GM12891 (cell line): Measurements from ENCODE around the gene CCDC112.

Experiments used
- PAX5 ChIP-seq: IDR thresholded peaks from 2 replicates; pipeline ENCODE4 v1.6.1; 2011; ENCODE audit warnings: low read length, moderate library complexity, mild to moderate bottlenecking; ENCODE audit not compliant: insufficient read depth, severe bottlenecking
- POLR2A ChIP-seq: IDR thresholded peaks from 2 replicates; pipeline ENCODE4 v1.6.1; 2011; ENCODE audit warnings: low read depth, low read length, control low read depth
- POLR2AphosphoS5 ChIP-seq: IDR thresholded peaks from 2 replicates; pipeline ENCODE4 v1.6.1; 2011; ENCODE audit warnings: low read depth, low read length, control low read depth
- POU2F2 ChIP-seq: IDR thresholded peaks from 2 replicates; pipeline ENCODE4 v1.6.1; 2011; ENCODE audit warnings: low read depth, mild to moderate bottlenecking, control low read depth, low read length, moderate library complexity
- SPI1 ChIP-seq: IDR thresholded peaks from 2 replicates; pipeline ENCODE4 v1.6.1; 2011; ENCODE audit warnings: low read depth, low read length, control low read depth
- TAF1 ChIP-seq: IDR thresholded peaks from 2 replicates; pipeline ENCODE4 v1.6.1; 2011; ENCODE audit warnings: low read depth, low read length, control low read depth

GRCh38 chr5:115236599-115236998, 59.9 kb downstream of the CCDC112 start:
- TF ChIP-seq POLR2AphosphoS5 (no peak), PAX5 (no peak), POLR2A (no peak), TAF1 (no peak), POU2F2 (no peak), SPI1 (no peak)
